Heart left ventricle (tissue), 16 donors: Measurements from ENCODE around the gene MICA. TPM values are rescaled to one million over a fixed set of nuclear protein-coding genes. Genes with fewer than 3 reads are reported as not detected.
"Not testable (repeated sequence)": the region's sequence is repeated elsewhere in the genome, so short reads cannot be mapped to it uniquely, and the experiment has no call there.

Source experiments
- ATAC-seq, 4 donors: fragments of 200-7000 bp; cut with Tn5 transposase; one replicate each; pipeline ENCODE4 v1.9.1; 2020 to 2022; ENCODE audit warnings: moderate library complexity in 4 of 4, mild to moderate bottlenecking in 3 of 4, moderate number of reproducible peaks in 1 of 4
- DNase-seq, 5 donors: peaks; one replicate each; pipeline ENCODE4 v3.0.0-alpha.2; 2020
- H3K27ac ChIP-seq, 12 donors: fragments of 200-600 bp; sonication (generic) in 4 of 12; one replicate each; pipeline versions ENCODE4 v1.5.0 to v1.8.0; 2016 to 2022; ENCODE audit warnings: mild to moderate bottlenecking in 2 of 12
- H3K27me3 ChIP-seq, 9 donors: fragments of 200-600 bp; sonication (generic) in 2 of 9; one replicate each; pipeline versions ENCODE4 v1.5.1 to v1.8.0; 2016 to 2022; ENCODE audit warnings: mild to moderate bottlenecking in 3 of 9
- H3K36me3 ChIP-seq, 9 donors: fragments of 200-600 bp; sonication (generic) in 2 of 9; one replicate each; pipeline versions ENCODE4 v1.5.0 to v1.8.0; 2018 to 2022; ENCODE audit warnings: mild to moderate bottlenecking in 2 of 9
- H3K4me1 ChIP-seq, 12 donors: fragments of 200-600 bp; sonication (generic) in 4 of 12; one replicate each; pipeline versions ENCODE4 v1.5.0 to v1.8.0; 2016 to 2022; ENCODE audit warnings: mild to moderate bottlenecking in 3 of 12
- H3K4me3 ChIP-seq, 12 donors: fragments of 200-600 bp; sonication (generic) in 4 of 12; one replicate each; pipeline versions ENCODE4 v1.5.0 to v1.8.0; 2017 to 2022; ENCODE audit warnings: mild to moderate bottlenecking in 9 of 12, moderate library complexity in 4 of 12
- H3K9me3 ChIP-seq, 12 donors: fragments of 200-600 bp; sonication (generic) in 4 of 12; one replicate each; pipeline versions ENCODE4 v1.5.0 to v1.8.0; 2016 to 2022; ENCODE audit warnings: mild to moderate bottlenecking in 1 of 12
- CTCF ChIP-seq, 12 donors: fragments of 200-600 bp; sonication (generic) in 4 of 12; IDR thresholded peaks; one replicate each; pipeline versions ENCODE4 v1.5.0 to v1.8.0; 2018 to 2022; ENCODE audit warnings: antibody characterized with exemption in 12 of 12, mild to moderate bottlenecking in 5 of 12
- POLR2A ChIP-seq, 2 donors: fragments of 450-650 bp; IDR thresholded peaks; one replicate each; pipeline ENCODE4 v1.6.1; 2017; ENCODE audit warnings: antibody characterized with exemption in 2 of 2, mild to moderate bottlenecking in 2 of 2, moderate library complexity in 2 of 2
- WGBS, 4 donors: extraction: QIAGEN DNeasy Blood & Tissue Kit in 2 of 4; methylation state at CpG; one replicate each; pipeline versions ENCODE4 v1.1.5 to v1.1.7; 2013 to 2018; 5-methylcytosine and 5-hydroxymethylcytosine counted together
- intact Hi-C, 10 donors: fragments of 100-400 bp; cut with DNase I; formaldehyde crosslinking; loops; one replicate each; pipeline versions ENCODE4 v1.11.1 to v1.14.2; 2022
- polyA plus RNA-seq, 2 donors: library from polyadenylated mRNA; stranded (reverse); fragments of 200-250 nt; gene quantifications; one replicate each; pipeline ENCODE4 v1.2.3, GENCODE V29; 2013
- total RNA-seq, 9 donors: library from RNA; depleted of rRNA in 2 of 9; stranded (reverse); fragments of >200 nt in 2 of 9; fragmentation: NEBNext Ultra II Directional in 3 of 9; extraction: Animal tissue kit (Norgen Biotek cat#: 25700) in 3 of 9; gene quantifications; one replicate each; pipeline versions ENCODE4 v1.1.0 to v1.2.4, GENCODE V29; 2016 to 2023
- donor health status: ischemic (EF 13 %, LVEDD 7.1; RV severe dilation, severe dysfunction).
- donor health status: healthy with polysubstance abuse.
- donor health status: DM: no; HTN: yes; CAD: no.
- donor health status: DM: no; HTN: no; CAD: no.
- donor health status: ischemic (EF 25% LVEDD 6.9; RV normal size, moderate dysfunction).
- donor health status: ischemic (EF 25% LVEDD 5.7; RV mildly dilated, moderate dysfunction).
- donor health status: healthy.
- donor health status: DM: yes; HTN: yes; CAD: no.
- donor health status: ischemic (EF 35%, LVEDD 5.7; RV mildly dilated, moderate dysfunction).
- donor health status: nonischemic (EF 11% LVEDD 7.7; RV severe dilation, severe dysfunction).
- donor health status: DM: yes; HTN: yes; CAD: no.
- donor health status: PGD.
- donor health status: ischemic (EF 29% LVEDD 5.4; RV normal size, mild dysfunction).
- donor health status: nonischemic (EF 23%, LVEDD 6.1; RV moderate dilation, normal function).

Gene MICA
- total and polyA plus RNA-seq, 11 donors = 8.5 to 48.4 (median 11.5) TPM

DNA sequence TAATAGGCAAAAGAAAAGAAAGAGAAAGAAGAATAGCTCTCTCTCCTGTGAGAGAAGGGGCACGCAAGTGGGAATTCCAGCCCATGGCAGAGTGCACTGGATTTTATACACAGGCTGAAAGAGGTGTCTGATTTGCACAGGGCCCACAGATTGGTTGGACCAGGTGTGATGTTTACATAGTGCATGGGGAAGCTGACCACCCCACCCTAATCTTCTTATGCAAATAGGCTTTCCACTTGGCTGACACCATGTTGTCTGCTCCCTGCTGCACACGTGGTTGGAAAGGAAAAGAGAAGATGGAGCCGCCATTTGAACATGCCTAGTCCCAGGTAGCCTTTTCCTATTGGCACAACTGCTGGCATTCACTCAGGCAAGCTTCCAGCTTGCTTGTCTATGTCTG lies 20.2 kb downstream of the MICA start:
- no peaks in the 10 kb centered on the region for H3K36me3 ChIP-seq
- no peak for TF ChIP-seq CTCF (IDR thresholded peaks at IDR 0.05)
- ATAC-seq = no peak
- H3K4me1 ChIP-seq = no peaks in the 10 kb centered on the region
- WGBS, 4 donors = 49 to 67% (median 60%) methylated on average over 3 of the region's 3 CpGs
- no peak overlapping the region for H3K4me3 ChIP-seq
- intact Hi-C loops = no loop called here
- H3K9me3 ChIP-seq = no peaks in the 10 kb centered on the region
- DNase-seq = no peak
- no peaks in the 10 kb centered on the region for H3K27me3 ChIP-seq
- H3K27ac ChIP-seq = no peak overlapping the region

DNA sequence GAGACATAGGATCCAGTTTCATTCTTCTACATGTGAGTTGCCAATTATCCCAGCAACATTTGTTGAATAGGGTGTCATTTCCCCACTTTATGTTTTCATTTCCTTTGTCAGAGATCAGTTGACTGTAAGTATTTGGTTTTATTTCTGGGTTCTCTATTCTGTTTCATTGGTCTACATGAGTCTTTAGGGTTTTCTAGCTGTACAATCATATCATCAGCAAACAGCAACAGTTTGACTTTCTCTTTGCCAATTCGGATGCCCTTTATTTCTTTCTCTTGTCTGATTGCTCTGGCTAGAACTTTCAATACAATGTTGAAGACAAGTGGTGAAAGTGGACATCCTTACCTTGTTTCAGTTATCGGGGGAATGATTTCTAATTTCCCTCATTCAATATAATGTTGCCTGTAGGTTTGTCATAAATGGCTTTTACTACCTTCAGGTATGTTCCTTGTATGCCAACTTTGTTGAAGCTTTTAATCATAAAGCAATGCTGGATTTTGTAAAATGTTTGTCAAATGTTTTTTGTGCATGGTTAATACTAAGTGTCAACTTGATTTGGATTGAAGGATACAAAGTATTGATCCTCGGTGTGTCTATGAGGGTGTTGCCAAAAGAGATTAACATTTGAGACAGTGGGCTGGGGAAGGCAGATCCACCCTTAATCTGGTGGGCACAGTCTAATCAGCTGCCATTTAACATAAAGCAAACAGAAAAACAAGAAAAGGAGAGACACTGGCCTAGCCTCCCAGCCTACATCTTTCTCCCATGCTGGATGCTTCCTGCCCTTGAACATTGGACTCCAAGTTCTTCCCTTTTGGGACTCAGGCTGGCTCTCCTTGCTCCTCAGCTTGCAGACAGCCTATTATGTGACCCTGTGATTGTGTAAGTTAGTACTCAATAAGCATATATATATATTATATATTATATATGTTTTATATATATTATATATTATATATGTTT lies 23.3 kb downstream of the MICA start:
- 61 to 93% (median 88%) methylated on average over 3 of the region's 3 CpGs for WGBS, 4 donors
- no peak for ATAC-seq
- H3K27ac ChIP-seq = no peak overlapping the region
- no peak overlapping the region for H3K4me3 ChIP-seq
- no peaks in the 10 kb centered on the region for H3K9me3 ChIP-seq
- no peak for DNase-seq
- intact Hi-C loops = no loop called here
- no peaks in the 10 kb centered on the region for H3K36me3 ChIP-seq
- no peak for TF ChIP-seq POLR2A (IDR thresholded peaks at IDR 0.05)
- no peak for TF ChIP-seq CTCF (IDR thresholded peaks at IDR 0.05)
- H3K27me3 ChIP-seq = no peaks in the 10 kb centered on the region
- H3K4me1 ChIP-seq = no peaks in the 10 kb centered on the region

DNA sequence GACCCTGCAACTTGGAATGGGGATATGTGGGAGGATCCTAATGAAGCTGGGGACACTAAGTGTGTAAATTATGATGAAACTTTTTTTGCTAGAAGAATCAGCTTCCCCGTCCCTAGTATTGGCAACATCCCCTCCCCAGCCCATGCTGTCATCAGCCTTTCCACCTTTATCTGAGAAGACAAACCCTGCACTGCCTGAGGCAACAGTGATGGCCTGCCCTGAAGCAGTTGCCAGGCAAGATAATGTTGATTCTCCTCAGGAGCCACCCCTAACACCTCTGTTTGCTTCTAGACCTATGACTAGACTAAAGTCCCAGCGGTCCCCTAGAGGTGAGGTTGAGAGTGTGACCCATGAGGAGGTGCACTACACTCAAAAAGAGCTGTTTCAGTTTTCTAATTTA lies 27.1 kb downstream of the MICA start:
- Histone ChIP-seq H3K36me3 (no peaks in the 10 kb centered on the region), H3K4me3 (no peak overlapping the region), H3K27ac (no peak overlapping the region), H3K9me3 (no peaks in the 10 kb centered on the region), H3K4me1 (no peaks in the 10 kb centered on the region), H3K27me3 (no peaks in the 10 kb centered on the region)
- no peak for DNase-seq
- WGBS, 4 donors = 63 to 78% (median 72%) methylated on average over 2 of the region's 2 CpGs
- intact Hi-C loops = no loop called here
- TF ChIP-seq POLR2A (IDR thresholded peaks at IDR 0.05) (no peak), CTCF (IDR thresholded peaks at IDR 0.05) (no peak)
- ATAC-seq = no peak

- 70 to 92% (median 85%) methylated on average over 5 of the region's 5 CpGs for WGBS, 4 donors
- peaks cover 0 to 15% (median 0%) of the 10 kb centered on the region in 12 donors for H3K9me3 ChIP-seq
- H3K36me3 ChIP-seq, H3K27me3 ChIP-seq, intact Hi-C loops, H3K4me1 ChIP-seq, DNase-seq, H3K4me3 ChIP-seq, ATAC-seq, H3K27ac ChIP-seq: not testable (repeated sequence)
These were observed 31.7 kb downstream of the MICA start for GRCh38 chr6:31435051-31435450.
